Adrenal gland (tissue), 12 donors: ENCODE data around the gene NREP. TPM values are rescaled to one million over a fixed set of nuclear protein-coding genes. Genes with fewer than 3 reads are reported as not detected.

Source experiments
- DNase-seq, 7 donors: peaks; one replicate each; pipeline ENCODE4 v3.0.0-alpha.2; 2019 to 2020
- H3K27ac ChIP-seq, 5 donors: fragments of 200-600 bp; sonication (generic) in 4 of 5; 1 replicate in 3 of 5; 2 replicates in 2 of 5; pipeline versions ENCODE4 v1.5.1 to v1.8.0; 2016 to 2020; ENCODE audit warnings: mild to moderate bottlenecking in 1 of 5
- H3K27me3 ChIP-seq: fragments of 200-600 bp; 2 replicates; pipeline ENCODE4 v1.8.0; 2021
- H3K36me3 ChIP-seq, 2 donors: fragments of 200-600 bp; replicated peaks in 1 of 2; 1 replicate in 1 of 2; 2 replicates in 1 of 2; pipeline versions ENCODE4 v1.5.1 to v1.8.0; 2018 to 2022
- H3K4me1 ChIP-seq, 2 donors: fragments of 200-600 bp; replicated peaks in 1 of 2; 1 replicate in 1 of 2; 2 replicates in 1 of 2; pipeline versions ENCODE4 v1.5.1 to v1.8.0; 2018 to 2021
- H3K4me3 ChIP-seq, 4 donors: fragments of 200-600 bp; sonication (generic) in 3 of 4; one replicate each; pipeline ENCODE4 v1.5.1; 2016 to 2018
- H3K9me3 ChIP-seq, 3 donors: fragments of 200-600 bp; sonication (generic) in 1 of 3; replicated peaks in 1 of 3; 1 replicate in 2 of 3; 2 replicates in 1 of 3; pipeline versions ENCODE4 v1.5.1 to v1.8.0; 2016 to 2021
- CTCF ChIP-seq, 6 experiments: fragments of 450-650 bp in 4 of 6; fragments of 200-600 bp in 2 of 6; sonication (generic) in 1 of 6; IDR thresholded peaks; 1 replicate in 5 of 6; 2 replicates in 1 of 6; pipeline versions ENCODE4 v1.5.1 to v1.8.0; 2016 to 2021; ENCODE audit warnings: antibody characterized with exemption in 6 of 6, mild to moderate bottlenecking in 2 of 6, moderate library complexity in 1 of 6
- POLR2A ChIP-seq, 2 donors: fragments of 450-650 bp; IDR thresholded peaks; one replicate each; pipeline ENCODE4 v1.6.1; 2017; ENCODE audit warnings: antibody characterized with exemption in 2 of 2, mild to moderate bottlenecking in 2 of 2, moderate library complexity in 1 of 2
- WGBS, 4 donors: extraction: QIAGEN DNeasy Blood & Tissue Kit in 2 of 4; methylation state at CpG; one replicate each; pipeline versions ENCODE4 v1.1.5 to v1.1.7; 2013 to 2017; 5-methylcytosine and 5-hydroxymethylcytosine counted together
- intact Hi-C, 2 donors: fragments of 100-400 bp; cut with DNase I; formaldehyde crosslinking; loops; one replicate each; pipeline versions ENCODE4 v1.14.1 to v1.15.0; 2022 to 2023
- polyA plus RNA-seq, 3 donors: library from polyadenylated mRNA; stranded (reverse); fragments of 200-250 nt in 2 of 3; fragments of 350-450 nt in 1 of 3; fragmentation: Illumina TruSeq in 1 of 3; extraction: RNeasy Lipid Tissue Mini Kit (QIAGEN cat#74804) in 1 of 3; gene quantifications; one replicate each; pipeline ENCODE4 v1.2.3, GENCODE V29; 2013 to 2014
- total RNA-seq, 9 donors: library from RNA; depleted of rRNA in 4 of 9; stranded (reverse); fragments of >200 nt in 4 of 9; fragments of 120-200 nt in 1 of 9; fragmentation: NEBNext Ultra II Directional in 1 of 9; extraction: Animal tissue kit (Norgen Biotek cat#: 25700) in 1 of 9; gene quantifications; one replicate each; pipeline versions ENCODE4 v1.1.0 to v1.2.4, GENCODE V29; 2013 to 2023
- donor health status: healthy with polysubstance abuse.
- donor health status: Bipolar disorder and iron deficiency.
- donor health status: DM: yes; HTN: yes; CAD: no.
- donor health status: DM: no; HTN: no; CAD: no.
- donor health status: DM: no; HTN: no; CAD: no.
- donor health status: DM: yes; HTN: yes; CAD: no.

Gene NREP
- total and polyA plus RNA-seq, 12 donors: 11.4 to 247 (median 52.8) TPM

GRCh38 chr5:111691914-111692313, 65.1 kb downstream of the NREP start:
- no peak for TF ChIP-seq POLR2A (IDR thresholded peaks at IDR 0.05)
- TF ChIP-seq CTCF (IDR thresholded peaks at IDR 0.05): no peak
- WGBS, 4 donors: 87 to 94% (median 91%) methylated on average over 2 of the region's 2 CpGs

GRCh38 chr5:111691508-111691907, 65.5 kb downstream of the NREP start:
- DNase-seq: no peak
- TF ChIP-seq CTCF (IDR thresholded peaks at IDR 0.05) (no peak), POLR2A (IDR thresholded peaks at IDR 0.05) (no peak)
- no peaks in the 10 kb centered on the region for H3K36me3 ChIP-seq
- no peak overlapping the region for H3K4me3 ChIP-seq
- intact Hi-C loops: no loop called here
- 84 to 97% (median 91%) methylated on average over 3 of the region's 3 CpGs for WGBS, 4 donors
- H3K9me3 ChIP-seq: no peaks in the 10 kb centered on the region
- no peaks in the 10 kb centered on the region for H3K27me3 ChIP-seq
- no peak overlapping the region for H3K27ac ChIP-seq
- H3K4me1 ChIP-seq: no peaks in the 10 kb centered on the region

More at GRCh38 chr5:111691914-111692313, 65.1 kb downstream of the NREP start:
- intact Hi-C loops: no loop called here
- Histone ChIP-seq H3K4me1 (no peaks in the 10 kb centered on the region), H3K27me3 (no peaks in the 10 kb centered on the region), H3K9me3 (no peaks in the 10 kb centered on the region), H3K36me3 (no peaks in the 10 kb centered on the region), H3K4me3 (no peak overlapping the region), H3K27ac (no peak overlapping the region)
- no peak for DNase-seq

GRCh38 chr5:111689357-111689935, 67.5 kb downstream of the NREP start:
- intact Hi-C loops: loop anchor here in 1 of 2 donors (10.0 kb wide), 1 partner anchor 145 kb away; no protein-coding TSS in a partner anchor
- H3K4me3 ChIP-seq: no peak overlapping the region
- H3K9me3 ChIP-seq: no peaks in the 10 kb centered on the region
- 48 to 78% (median 67%) methylated on average over 1 of the region's 1 CpG for WGBS, 4 donors
- no peaks in the 10 kb centered on the region for H3K36me3 ChIP-seq
- no peak for TF ChIP-seq POLR2A (IDR thresholded peaks at IDR 0.05)
- no peak for TF ChIP-seq CTCF (IDR thresholded peaks at IDR 0.05)
- no peaks in the 10 kb centered on the region for H3K27me3 ChIP-seq
- H3K4me1 ChIP-seq: no peaks in the 10 kb centered on the region
- no peak for DNase-seq
- no peak overlapping the region for H3K27ac ChIP-seq

GRCh38 chr5:111685969-111686368, 71.0 kb downstream of the NREP start:
- Histone ChIP-seq H3K36me3 (no peaks in the 10 kb centered on the region), H3K4me1 (peaks cover 9% of the 10 kb centered on the region in 2 donors), H3K4me3 (no peak overlapping the region), H3K27ac (no peak overlapping the region), H3K27me3 (no peaks in the 10 kb centered on the region), H3K9me3 (no peaks in the 10 kb centered on the region)
- no peak for DNase-seq
- TF ChIP-seq POLR2A (IDR thresholded peaks at IDR 0.05) (no peak), CTCF (IDR thresholded peaks at IDR 0.05) (peak in 1 of 6 experiments; percentile 10)
- 94 to 97% (median 95%) methylated on average over 3 of the region's 3 CpGs for WGBS, 4 donors
- intact Hi-C loops: loop anchor here in 1 of 2 donors (10.0 kb wide), 1 partner anchor 141 kb away; no protein-coding TSS in a partner anchor
